Measurements from ENCODE around the gene UQCRC1. TPM values are rescaled to one million over a fixed set of nuclear protein-coding genes. Genes with fewer than 3 reads are reported as not detected.
A peak's percentile ranks its signal among the peaks of the same experiment; 100 is the strongest.

Gene UQCRC1
- total RNA-seq, 2 donors from 2014 or later, result 205 to 228 TPM

GRCh38 chr3:48600711-48601621 lies 8.5 kb downstream of the UQCRC1 start:
- Mint-ChIP-seq H3K4me1 (ENCODE audit: low read depth) (peaks cover 5% of the 10 kb centered on the region), H3K27ac (no peak overlapping the region), H3K9me3 (no peaks in the 10 kb centered on the region), H3K4me3 (no peak overlapping the region), H3K27me3 (ENCODE audit: low read depth) (peaks cover 4% of the 10 kb centered on the region), H3K36me3 (ENCODE audit: insufficient read depth in 2 of 2) (peaks cover 6 to 14% of the 10 kb centered on the region in 2 donors)
- no peak for ATAC-seq (replicated peaks in 1 of 2)
- DNase-seq, result no peak

- Mint-ChIP-seq H3K4me1 (ENCODE audit: low read depth) (peaks cover 4% of the 10 kb centered on the region), H3K27ac (no peak overlapping the region), H3K4me3 (no peak overlapping the region), H3K27me3 (ENCODE audit: low read depth) (peaks cover 6% of the 10 kb centered on the region), H3K9me3 (no peaks in the 10 kb centered on the region), H3K36me3 (ENCODE audit: insufficient read depth in 2 of 2) (peaks cover 6 to 13% of the 10 kb centered on the region in 2 donors)
- DNase-seq, result no peak
- no peak for ATAC-seq (replicated peaks in 1 of 2)
Observed at GRCh38 chr3:48599509-48600285, 9.7 kb downstream of the UQCRC1 start.

- no peak for DNase-seq
Observed at GRCh38 chr3:48599077-48599501, 10.4 kb downstream of the UQCRC1 start.

GRCh38 chr3:48598323-48599076 lies 10.9 kb downstream of the UQCRC1 start:
- Mint-ChIP-seq H3K27ac (no peak overlapping the region), H3K36me3 (ENCODE audit: insufficient read depth in 2 of 2) (peaks cover 6 to 13% of the 10 kb centered on the region in 2 donors), H3K27me3 (ENCODE audit: low read depth) (peaks cover 18% of the 10 kb centered on the region), H3K9me3 (no peaks in the 10 kb centered on the region), H3K4me3 (no peak overlapping the region), H3K4me1 (ENCODE audit: low read depth) (no peaks in the 10 kb centered on the region)
- ATAC-seq (replicated peaks in 1 of 2) (no peak), DNase-seq (no peak)

More at GRCh38 chr3:48599077-48599501, 10.4 kb downstream of the UQCRC1 start:
- peaks cover 6 to 13% of the 10 kb centered on the region in 2 donors for H3K36me3 Mint-ChIP-seq (ENCODE audit: insufficient read depth in 2 of 2)
- peaks cover 12% of the 10 kb centered on the region for H3K27me3 Mint-ChIP-seq (ENCODE audit: low read depth)
- no peak overlapping the region for H3K27ac Mint-ChIP-seq
- no peaks in the 10 kb centered on the region for H3K4me1 Mint-ChIP-seq (ENCODE audit: low read depth)
- no peak for ATAC-seq (replicated peaks in 1 of 2)
- H3K4me3 Mint-ChIP-seq, result no peak overlapping the region
- H3K9me3 Mint-ChIP-seq, result no peaks in the 10 kb centered on the region

GRCh38 chr3:48597408-48597800 lies 12.0 kb downstream of the UQCRC1 start:
- Mint-ChIP-seq H3K4me3 (no peak overlapping the region), H3K36me3 (ENCODE audit: insufficient read depth in 2 of 2) (peaks cover 2 to 5% of the 10 kb centered on the region in 2 donors), H3K4me1 (ENCODE audit: low read depth) (no peaks in the 10 kb centered on the region), H3K9me3 (no peaks in the 10 kb centered on the region), H3K27me3 (ENCODE audit: low read depth) (peaks cover 22% of the 10 kb centered on the region), H3K27ac (no peak overlapping the region)
- ATAC-seq (replicated peaks in 1 of 2), result no peak
- DNase-seq, result no peak

GRCh38 chr3:48596676-48597407 lies 12.6 kb downstream of the UQCRC1 start:
- H3K36me3 Mint-ChIP-seq (ENCODE audit: insufficient read depth in 2 of 2), result peaks cover 0 to 2% of the 10 kb centered on the region in 2 donors
- no peak overlapping the region for H3K4me3 Mint-ChIP-seq
- peaks cover 22% of the 10 kb centered on the region for H3K27me3 Mint-ChIP-seq (ENCODE audit: low read depth)
- ATAC-seq (replicated peaks in 1 of 2), result no peak
- DNase-seq, result no peak
- H3K9me3 Mint-ChIP-seq, result no peaks in the 10 kb centered on the region
- no peaks in the 10 kb centered on the region for H3K4me1 Mint-ChIP-seq (ENCODE audit: low read depth)
- H3K27ac Mint-ChIP-seq, result no peak overlapping the region

- Mint-ChIP-seq H3K4me1 (ENCODE audit: low read depth) (no peaks in the 10 kb centered on the region), H3K4me3 (peak overlapping the region in 1 of 2 donors; percentile 13), H3K27ac (no peak overlapping the region), H3K9me3 (no peaks in the 10 kb centered on the region), H3K36me3 (ENCODE audit: insufficient read depth in 2 of 2) (peaks cover 0 to 2% of the 10 kb centered on the region in 2 donors), H3K27me3 (ENCODE audit: low read depth) (peaks cover 25% of the 10 kb centered on the region)
- no peak for DNase-seq
- no peak for ATAC-seq (replicated peaks in 1 of 2)
Observed at GRCh38 chr3:48596157-48596556, 13.3 kb downstream of the UQCRC1 start.

GRCh38 chr3:48595526-48596121 lies 13.8 kb downstream of the UQCRC1 start:
- H3K27me3 Mint-ChIP-seq (ENCODE audit: low read depth), result peaks cover 30% of the 10 kb centered on the region
- H3K4me1 Mint-ChIP-seq (ENCODE audit: low read depth), result no peaks in the 10 kb centered on the region
- peak in 1 of 2 donors; percentile 33 for DNase-seq
- H3K36me3 Mint-ChIP-seq (ENCODE audit: insufficient read depth in 2 of 2), result no peaks in the 10 kb centered on the region
- H3K27ac Mint-ChIP-seq, result no peak overlapping the region
- ATAC-seq (replicated peaks in 1 of 2), result peak in 1 of 2 donors; percentile 11
- H3K9me3 Mint-ChIP-seq, result no peaks in the 10 kb centered on the region
- H3K4me3 Mint-ChIP-seq, result peak overlapping the region in 1 of 2 donors; percentile 15

GRCh38 chr3:48595075-48595525 lies 14.3 kb downstream of the UQCRC1 start, which contains the start of gene COL7A1:
COL7A1 (minus strand) TSS chr3:48595329; CDS start chr3:48595159, 170 bp downstream.
- H3K4me1 Mint-ChIP-seq (ENCODE audit: low read depth), result no peaks in the 10 kb centered on the region
- no peaks in the 10 kb centered on the region for H3K9me3 Mint-ChIP-seq
- ATAC-seq (replicated peaks in 1 of 2), result peak; percentile 19 to 24
- H3K27me3 Mint-ChIP-seq (ENCODE audit: low read depth), result peaks cover 34% of the 10 kb centered on the region
- H3K4me3 Mint-ChIP-seq, result peak within 1 kb of the TSS; percentile 42 to 72
- DNase-seq, result peak in 1 of 2 donors; percentile 26
- no peaks in the 10 kb centered on the region for H3K36me3 Mint-ChIP-seq (ENCODE audit: insufficient read depth in 2 of 2)
- no peak within 1 kb of the TSS for H3K27ac Mint-ChIP-seq

GRCh38 chr3:48594417-48595049 lies 14.9 kb downstream of the UQCRC1 start:
- Mint-ChIP-seq H3K27me3 (ENCODE audit: low read depth) (peaks cover 40% of the 10 kb centered on the region), H3K27ac (no peak overlapping the region), H3K4me3 (peak overlapping the region; percentile 42 to 72), H3K4me1 (ENCODE audit: low read depth) (no peaks in the 10 kb centered on the region), H3K36me3 (ENCODE audit: insufficient read depth in 2 of 2) (no peaks in the 10 kb centered on the region), H3K9me3 (no peaks in the 10 kb centered on the region)
- ATAC-seq (replicated peaks in 1 of 2) (peak in 1 of 2 donors; percentile 8), DNase-seq (no peak)

- H3K27ac Mint-ChIP-seq, result no peak overlapping the region
- H3K9me3 Mint-ChIP-seq, result no peaks in the 10 kb centered on the region
- ATAC-seq (replicated peaks in 1 of 2), result no peak
- H3K4me3 Mint-ChIP-seq, result no peak overlapping the region
- H3K27me3 Mint-ChIP-seq (ENCODE audit: low read depth), result peaks cover 51% of the 10 kb centered on the region
- no peaks in the 10 kb centered on the region for H3K36me3 Mint-ChIP-seq (ENCODE audit: insufficient read depth in 2 of 2)
- no peaks in the 10 kb centered on the region for H3K4me1 Mint-ChIP-seq (ENCODE audit: low read depth)
- DNase-seq, result no peak
Observed at GRCh38 chr3:48593337-48593736, 16.1 kb downstream of the UQCRC1 start.
